ENCODE results near the gene TRIOBP.
"Not testable (repeated sequence)": the region's sequence is repeated elsewhere in the genome, so short reads cannot be mapped to it uniquely, and the experiment has no call there.

Gene TRIOBP

DNA sequence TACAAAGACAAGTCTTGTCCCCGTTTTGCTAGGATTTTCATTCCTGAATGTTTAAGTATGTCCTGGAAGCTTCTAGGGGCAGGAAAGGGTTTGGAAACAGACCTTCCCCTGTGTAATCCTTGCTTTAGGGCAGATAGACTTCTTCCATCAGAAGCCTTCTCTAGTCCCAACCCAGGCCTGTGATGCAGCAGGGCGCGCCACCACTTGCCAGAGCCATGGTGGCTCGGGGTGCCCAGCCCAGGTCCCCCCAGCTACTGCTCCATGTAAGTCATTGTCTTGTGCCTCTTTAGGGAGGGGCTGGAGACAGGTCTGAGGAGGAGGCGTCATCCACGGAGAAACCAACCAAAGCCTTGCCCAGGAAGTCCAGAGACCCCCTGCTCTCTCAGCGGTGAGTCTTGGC lies 6.4 kb upstream of the TRIOBP start:
- DNase-seq (ENCODE audit: extremely low spot score, insufficient read length, low read depth) = no peak
- no peak for FAIRE-seq

DNA sequence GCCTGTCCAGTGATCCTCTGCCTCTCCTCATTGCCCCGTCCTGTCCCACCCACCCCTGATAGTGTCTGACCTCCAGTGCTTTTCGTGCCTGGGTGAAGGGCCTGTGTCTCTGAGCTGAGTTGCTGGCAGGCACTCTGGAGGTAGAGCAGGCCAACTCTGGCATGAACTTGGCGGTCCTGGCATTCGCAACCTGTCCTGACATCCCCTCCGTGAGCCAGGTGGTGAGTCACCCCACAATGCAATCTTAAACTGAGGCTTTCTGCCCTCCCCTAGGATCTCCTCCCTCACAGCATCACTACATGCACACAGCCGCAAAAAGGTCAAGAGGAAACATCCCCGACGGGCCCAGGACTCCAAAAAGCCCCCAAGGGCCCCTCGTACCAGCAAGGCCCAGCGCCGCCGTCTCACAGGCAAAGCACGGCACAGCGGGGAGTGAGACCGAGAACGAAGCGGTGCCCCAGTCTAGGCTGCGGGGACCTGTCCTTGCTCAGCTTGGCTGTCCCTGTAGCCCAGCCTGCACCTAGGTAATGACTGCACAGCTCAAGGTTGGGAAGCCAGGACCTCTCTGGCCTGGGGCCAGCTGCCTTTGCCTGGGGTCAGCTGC lies 5.8 kb upstream of the TRIOBP start:
- DNase-seq (ENCODE audit: extremely low spot score, insufficient read length, low read depth) (no peak), FAIRE-seq (no peak)

DNA sequence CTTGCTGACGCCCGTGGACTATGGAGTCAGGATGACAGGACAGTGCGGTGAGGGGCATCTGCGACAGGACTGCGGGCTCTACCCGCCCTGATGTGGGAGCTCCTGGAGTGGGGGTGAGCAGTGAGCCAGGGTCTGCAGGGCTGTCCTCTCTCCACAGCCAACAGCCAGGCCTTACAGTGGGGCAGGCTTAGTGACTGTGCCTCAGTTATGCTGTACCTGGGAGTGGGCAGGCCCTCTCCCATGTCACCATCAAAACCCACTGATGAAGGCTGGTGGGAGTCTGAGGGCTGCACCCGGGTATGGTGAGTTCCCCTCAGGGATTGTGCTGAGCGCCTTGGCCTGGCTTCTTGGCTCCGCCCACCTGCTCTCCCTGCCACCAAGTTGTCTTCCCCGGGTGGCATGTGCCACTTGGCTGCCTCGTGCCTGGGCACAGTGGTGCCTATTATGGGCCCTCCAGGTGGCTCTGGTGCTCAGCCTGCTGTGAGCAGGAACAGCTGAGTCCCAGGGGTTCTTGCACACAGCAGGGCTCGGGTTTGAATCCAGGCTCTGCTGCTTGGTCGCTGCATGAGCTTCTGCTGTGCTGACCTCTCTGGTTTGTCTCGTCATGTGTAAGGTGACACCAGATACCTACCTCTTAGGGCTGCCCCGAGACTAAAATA lies 4.1 kb upstream of the TRIOBP start:
- DNase-seq (ENCODE audit: extremely low spot score, insufficient read length, low read depth) (no peak), FAIRE-seq (no peak)

DNA sequence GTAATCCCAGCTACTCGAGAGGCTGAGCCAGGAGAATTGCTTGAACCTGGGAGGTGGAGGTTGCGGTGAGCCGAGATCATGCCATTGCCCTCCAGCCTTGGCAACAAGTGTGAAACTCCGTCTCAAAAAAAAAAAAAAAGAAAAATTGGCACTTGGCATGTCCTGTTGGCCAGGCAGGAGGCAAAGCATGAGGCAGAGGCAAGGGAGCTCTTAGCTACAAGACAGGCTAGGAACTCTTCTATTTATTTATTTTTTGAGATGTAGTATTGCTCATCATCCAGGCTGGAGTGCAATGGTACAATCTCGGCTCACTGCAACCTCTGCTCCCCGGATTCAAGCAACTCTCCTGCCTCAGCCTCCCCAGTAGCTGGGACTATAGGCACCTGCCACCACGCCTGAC lies 2.7 kb upstream of the TRIOBP start:
- not testable (repeated sequence) for FAIRE-seq; DNase-seq (ENCODE audit: extremely low spot score, insufficient read length, low read depth)

DNA sequence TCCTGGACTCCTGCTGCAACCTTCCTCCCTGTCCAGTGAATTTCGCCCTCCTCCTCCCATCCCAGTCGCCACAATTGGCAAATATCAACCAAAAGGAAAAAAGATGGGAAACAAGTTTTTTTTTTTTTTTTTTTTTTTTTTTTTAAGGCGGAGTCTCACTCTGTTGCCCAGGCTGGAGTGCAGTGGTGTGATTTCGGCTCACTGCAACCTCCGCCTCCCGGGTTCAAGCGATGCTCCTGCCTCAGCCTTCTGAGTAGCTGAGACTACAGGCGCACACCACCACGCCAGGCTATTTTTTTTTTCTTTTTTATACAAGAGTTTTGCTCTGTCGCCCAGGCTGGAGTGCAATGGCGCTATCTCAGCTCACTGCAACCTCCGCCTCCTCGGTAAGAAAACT lies 590 bp upstream of the TRIOBP start:
- not testable (repeated sequence) for FAIRE-seq

DNA sequence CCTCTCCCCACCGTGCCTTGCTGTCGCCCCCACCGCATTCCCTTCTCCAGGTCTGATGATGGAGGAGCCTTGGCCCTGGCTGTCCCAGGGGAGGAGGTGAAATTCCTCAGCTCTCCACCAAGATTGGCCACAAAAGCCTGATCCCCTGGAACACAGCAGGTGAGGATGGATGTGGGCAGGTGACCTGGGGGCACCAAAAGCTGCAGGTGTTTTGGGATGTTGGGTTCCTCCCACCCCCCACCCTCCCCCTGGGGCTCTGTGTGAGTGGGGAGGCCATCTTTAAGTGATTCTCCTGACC lies 639 bp downstream of the TRIOBP start:
- FAIRE-seq (no peak), DNase-seq (ENCODE audit: extremely low spot score, insufficient read length, low read depth) (no peak)

More for the DNA sequence above, 590 bp upstream of the TRIOBP start:
- DNase-seq (ENCODE audit: extremely low spot score, insufficient read length, low read depth) = not testable (repeated sequence)

DNA sequence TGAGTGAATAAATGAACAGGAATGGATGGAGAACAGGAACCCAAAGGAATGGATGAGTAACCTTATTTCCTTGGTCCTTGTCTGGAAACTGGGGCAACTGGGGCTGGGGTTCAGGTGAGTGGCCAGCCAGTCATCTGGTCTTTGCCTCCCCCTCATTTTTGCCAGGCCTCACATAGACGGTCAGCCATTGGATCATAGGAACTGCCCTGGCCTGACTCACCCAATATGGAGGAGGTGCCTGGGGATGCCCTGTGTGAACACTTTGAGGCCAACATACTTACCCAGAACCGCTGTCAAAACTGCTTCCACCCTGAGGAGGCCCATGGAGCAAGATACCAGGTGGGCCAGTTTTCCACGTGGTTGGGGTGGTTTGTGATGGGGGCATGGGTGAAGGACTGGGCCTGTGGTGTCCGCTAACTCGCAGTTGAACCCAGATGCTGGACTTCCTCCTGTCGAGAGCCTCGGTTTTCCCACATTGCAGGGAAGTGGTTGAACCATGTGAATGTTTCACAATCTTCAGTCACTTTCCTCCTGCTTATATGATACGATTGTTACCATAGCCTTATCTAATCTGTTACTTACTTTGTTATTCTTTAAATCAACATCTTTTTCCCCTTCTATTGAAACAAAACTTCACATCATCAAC lies 4.4 kb downstream of the TRIOBP start:
- DNase-seq (ENCODE audit: extremely low spot score, insufficient read length, low read depth) = no peak
- FAIRE-seq = no peak

DNA sequence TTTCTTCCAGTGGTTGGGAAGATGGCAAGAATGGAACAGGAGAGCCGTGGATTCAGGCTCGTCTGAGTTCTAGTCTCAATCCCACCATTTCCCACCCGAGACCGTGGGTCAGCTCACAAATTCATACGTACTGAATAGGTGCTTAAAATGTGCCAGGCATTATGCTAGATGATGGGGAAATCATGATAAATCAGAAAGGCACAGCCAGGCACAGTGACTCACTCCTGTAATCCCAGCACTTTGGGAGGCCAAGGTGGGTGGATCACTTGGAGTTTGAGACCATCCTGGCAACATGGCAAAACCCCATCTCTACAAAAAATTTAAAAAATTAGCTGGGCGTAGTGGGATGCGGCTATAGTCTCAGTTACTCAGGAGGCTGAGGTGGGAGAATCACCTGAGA lies 7.1 kb downstream of the TRIOBP start:
- DNase-seq (ENCODE audit: extremely low spot score, insufficient read length, low read depth) (no peak), FAIRE-seq (no peak)

DNA sequence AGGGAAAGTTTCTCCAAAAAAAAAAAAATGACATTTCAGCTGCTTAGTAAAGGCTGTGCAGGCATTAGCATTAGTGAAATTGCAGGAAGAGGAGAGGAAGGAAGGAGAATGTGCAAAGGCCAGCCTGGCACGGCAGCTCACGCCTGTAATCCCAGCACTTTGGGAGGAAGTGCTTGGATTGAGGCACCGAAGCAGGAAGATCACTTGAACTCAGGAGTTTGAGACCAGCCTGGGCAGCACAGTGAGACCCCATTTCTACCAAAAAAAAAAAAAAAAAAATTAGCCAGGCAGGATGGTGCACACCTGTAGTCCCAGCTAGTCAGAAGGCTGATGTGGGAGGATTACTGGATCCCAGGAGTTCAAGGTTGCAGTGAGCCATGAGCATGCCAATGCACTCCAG lies 7.8 kb downstream of the TRIOBP start:
- no peak for DNase-seq (ENCODE audit: extremely low spot score, insufficient read length, low read depth)
- FAIRE-seq = no peak

DNA sequence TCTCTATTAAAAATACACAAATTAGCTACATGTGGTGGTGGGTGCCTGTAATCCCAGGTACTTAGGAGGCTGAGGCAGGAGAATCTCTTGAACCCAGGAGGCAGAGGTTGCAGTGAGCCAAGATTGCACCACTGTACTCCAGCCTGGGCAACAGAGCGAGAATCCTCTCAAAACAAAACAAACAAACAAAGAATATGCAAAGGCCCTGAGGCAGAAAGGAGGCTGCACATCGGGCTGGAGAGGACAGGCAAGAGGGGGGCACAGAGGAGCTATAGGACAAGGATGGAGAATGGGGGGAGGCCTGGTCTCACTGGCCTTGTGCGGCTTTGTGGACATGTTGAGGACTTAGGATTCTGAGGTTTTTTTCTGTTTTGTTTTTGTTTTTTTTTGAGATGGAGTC lies 8.4 kb downstream of the TRIOBP start:
- no peak for FAIRE-seq
- DNase-seq (ENCODE audit: extremely low spot score, insufficient read length, low read depth) = no peak

DNA sequence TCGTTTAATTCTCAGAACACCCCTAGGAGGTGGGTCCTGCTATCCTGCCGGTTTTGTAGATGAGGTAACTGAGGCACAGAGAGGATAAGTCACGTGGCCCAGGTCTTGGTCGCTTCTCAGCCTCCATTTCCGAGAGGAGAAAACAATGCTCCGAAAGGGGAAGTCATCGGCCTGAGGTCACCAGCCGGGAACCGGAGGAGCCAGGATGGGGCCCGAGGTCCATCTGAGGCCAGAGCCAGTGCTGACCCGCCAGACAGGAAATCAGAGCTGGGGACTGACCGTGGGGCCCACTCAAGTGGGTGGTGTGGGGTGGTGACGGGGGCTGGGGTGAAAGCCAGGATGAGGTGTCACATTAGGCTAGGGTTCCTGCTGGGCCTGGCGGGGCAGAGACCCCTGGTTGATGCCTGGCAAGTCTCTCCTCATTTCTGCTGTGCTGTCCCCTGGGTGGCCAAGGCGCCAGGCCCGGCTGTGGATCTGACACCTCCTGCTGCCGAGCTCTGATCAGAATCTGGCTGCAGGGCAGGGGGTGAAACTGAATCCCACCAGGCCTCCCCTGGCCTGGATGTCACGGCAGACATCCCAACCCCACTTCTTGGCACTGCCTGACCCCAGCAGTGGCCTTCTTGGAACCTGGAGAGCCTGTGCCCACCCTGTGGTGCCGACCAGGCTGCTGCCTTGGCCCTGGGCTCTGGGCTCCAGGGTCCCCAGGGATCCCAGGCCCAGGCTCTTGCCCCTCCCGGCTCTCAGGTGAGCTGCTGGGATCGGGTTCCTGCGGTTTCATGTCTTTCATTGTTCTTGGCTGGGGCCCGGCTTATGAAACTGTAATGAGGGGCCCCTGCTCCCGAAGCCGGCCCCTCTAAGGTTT lies 12.0 kb downstream of the TRIOBP start:
- no peak for FAIRE-seq

DNA sequence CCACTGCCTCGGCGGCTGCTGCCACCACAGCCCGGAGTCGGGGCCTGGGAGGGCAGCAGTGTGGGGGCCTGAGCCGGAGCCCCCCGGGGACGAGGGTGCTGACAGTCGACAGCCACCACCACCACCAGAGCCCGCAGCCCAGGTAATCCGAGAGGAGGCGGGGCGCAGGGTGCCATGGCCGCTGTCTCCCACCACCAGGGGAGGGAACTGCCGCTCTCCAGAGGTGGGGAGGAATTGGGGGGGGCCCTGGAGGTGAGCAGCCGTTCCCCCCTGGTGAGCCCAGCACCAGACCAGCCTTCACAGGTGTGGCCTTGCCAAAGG lies 12.6 kb downstream of the TRIOBP start:
- DNase-seq (ENCODE audit: extremely low spot score, insufficient read length, low read depth) (no peak), FAIRE-seq (no peak)

More for the DNA sequence above, 12.0 kb downstream of the TRIOBP start:
- no peak for DNase-seq (ENCODE audit: extremely low spot score, insufficient read length, low read depth)

DNA sequence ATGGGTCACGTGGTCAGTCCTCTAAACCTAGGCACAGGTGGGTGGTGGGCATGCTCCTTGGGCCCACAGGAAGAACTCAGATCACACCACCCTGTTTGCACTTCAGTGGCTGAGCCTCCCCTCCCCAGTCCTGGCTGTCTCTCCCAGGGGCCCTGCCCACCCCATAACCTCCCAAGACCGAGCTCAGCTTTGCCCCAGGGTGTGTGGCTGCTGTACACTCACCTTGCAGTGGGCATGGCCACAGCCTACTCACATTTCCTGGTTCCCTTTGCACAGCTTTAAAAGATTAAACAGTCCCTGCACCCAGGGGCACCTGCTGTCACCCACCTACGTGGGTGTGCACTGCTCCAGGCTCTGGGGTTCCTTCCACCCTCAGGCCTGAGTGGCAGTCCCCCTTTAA lies 13.8 kb downstream of the TRIOBP start:
- FAIRE-seq = no peak
- DNase-seq (ENCODE audit: extremely low spot score, insufficient read length, low read depth) = no peak

DNA sequence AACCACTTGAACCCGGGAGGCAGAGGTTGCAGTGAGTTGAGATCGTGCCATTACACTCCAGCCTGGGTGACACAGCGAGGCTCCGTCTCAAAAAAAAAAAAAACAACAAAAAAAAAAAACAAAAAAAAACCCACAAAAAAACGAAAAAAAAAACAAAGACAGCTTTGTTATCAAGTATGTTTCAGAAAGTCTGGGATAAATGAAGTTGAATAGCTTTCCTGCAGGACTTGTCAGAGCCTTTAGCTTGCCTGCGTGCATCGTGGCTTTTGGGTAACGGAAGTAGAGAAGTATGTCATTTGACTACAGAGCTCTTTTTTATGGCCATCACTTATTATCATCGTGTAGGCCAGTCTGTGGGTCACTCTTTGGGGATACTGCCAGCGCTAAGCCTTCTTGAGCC lies 14.6 kb downstream of the TRIOBP start:
- FAIRE-seq (no peak), DNase-seq (ENCODE audit: extremely low spot score, insufficient read length, low read depth) (no peak)

DNA sequence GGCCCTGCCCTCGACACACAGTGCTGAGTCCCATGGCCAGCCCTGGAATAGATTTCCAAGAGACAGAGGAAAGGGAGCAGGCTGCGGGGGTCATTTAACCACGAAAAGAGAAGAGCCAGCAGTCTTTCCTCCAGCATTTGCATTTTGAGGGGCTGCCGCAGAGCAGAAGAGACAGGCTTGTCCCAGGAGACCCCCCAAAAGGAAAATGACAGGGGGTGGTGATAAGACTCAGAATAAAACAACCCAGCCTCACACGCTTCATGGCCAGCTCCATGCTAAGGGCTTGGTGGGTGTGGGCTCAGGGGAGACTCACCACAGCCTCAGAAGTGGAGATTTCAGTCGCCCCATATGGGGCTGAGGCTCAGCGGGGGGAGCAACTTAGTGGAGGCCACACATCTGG lies 16.9 kb downstream of the TRIOBP start:
- DNase-seq (ENCODE audit: extremely low spot score, insufficient read length, low read depth) (no peak), FAIRE-seq (no peak)

DNA sequence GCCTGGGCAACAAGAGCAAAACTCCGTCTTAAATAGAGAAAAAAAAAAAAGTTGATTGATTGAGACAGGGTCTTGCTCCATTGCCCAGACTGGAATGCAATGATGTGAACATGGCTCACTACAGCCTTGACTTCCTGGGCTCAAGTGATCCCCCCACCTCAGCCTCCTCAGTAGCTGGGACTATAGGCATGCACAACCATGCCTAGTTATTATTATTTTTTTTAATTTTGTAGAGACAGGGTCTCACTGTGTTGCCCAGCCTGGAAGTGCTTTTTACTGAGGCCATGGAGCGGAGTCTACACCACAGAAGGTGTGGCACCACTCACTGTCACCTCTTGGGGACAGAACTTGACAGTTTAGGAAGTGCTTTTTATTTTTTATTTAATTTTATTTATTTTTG lies 17.8 kb downstream of the TRIOBP start:
- FAIRE-seq = no peak

DNA sequence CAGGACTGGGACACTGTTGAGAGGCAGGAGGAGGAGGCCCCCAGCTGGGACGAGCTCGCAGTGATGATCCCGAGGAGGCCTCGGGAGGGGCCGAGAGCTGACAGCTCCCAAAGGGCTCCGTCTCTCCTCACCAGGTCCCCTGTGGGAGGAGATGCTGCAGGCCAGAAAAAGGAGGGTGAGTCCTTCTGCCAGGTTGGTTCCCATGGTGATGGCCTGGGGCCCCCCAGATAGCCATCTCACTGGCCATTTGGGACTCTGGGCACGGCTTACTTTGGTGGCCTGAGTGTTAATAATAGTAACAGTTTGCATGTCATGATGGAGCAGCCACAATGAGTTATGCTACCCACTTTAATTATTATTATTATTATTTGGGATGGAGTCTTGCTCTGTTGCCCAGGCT lies 18.9 kb downstream of the TRIOBP start:
- no peak for DNase-seq (ENCODE audit: extremely low spot score, insufficient read length, low read depth)
- no peak for FAIRE-seq

More for the DNA sequence above, 17.8 kb downstream of the TRIOBP start:
- no peak for DNase-seq (ENCODE audit: extremely low spot score, insufficient read length, low read depth)

DNA sequence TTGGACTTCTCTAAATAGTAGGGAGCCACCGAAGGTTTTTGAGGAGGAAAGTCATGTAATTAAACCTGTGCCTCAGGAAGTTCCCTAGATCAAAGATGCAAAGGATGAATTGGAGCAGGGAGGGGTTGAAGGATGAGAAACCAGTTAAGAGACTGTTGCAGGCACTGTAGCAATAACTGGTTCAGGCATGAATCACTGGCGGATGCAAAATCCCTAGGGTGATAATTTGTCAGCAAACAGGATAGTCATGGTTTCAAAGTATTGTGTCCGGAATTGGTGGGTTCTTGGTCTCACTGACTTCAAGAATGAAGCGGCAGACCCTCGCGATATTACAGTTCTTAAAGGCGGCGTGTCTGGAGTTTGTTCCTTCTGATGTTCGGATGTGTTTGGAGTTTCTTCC lies 19.9 kb downstream of the TRIOBP start:
- DNase-seq (ENCODE audit: extremely low spot score, insufficient read length, low read depth) (no peak), FAIRE-seq (no peak)

DNA sequence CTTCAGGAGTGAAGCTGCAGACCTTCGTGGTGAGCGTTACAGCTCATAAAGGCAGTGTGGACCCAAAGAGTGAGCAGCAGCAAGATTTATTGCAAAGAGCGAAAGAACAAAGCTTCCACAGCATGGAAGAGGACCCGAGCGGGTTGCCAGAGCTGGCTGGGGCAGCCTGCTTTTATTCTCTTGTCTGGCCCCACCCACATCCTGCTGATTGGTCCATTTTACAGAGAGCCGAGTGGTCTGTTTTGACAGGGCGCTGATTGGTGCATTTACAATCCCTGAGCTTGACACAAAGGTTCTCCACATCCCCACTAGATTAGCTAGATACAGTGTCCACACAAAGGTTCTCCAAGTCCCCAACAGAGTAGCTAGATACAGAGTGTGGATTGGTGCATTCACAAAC lies 20.4 kb downstream of the TRIOBP start:
- DNase-seq (ENCODE audit: extremely low spot score, insufficient read length, low read depth); FAIRE-seq: not testable (repeated sequence)

DNA sequence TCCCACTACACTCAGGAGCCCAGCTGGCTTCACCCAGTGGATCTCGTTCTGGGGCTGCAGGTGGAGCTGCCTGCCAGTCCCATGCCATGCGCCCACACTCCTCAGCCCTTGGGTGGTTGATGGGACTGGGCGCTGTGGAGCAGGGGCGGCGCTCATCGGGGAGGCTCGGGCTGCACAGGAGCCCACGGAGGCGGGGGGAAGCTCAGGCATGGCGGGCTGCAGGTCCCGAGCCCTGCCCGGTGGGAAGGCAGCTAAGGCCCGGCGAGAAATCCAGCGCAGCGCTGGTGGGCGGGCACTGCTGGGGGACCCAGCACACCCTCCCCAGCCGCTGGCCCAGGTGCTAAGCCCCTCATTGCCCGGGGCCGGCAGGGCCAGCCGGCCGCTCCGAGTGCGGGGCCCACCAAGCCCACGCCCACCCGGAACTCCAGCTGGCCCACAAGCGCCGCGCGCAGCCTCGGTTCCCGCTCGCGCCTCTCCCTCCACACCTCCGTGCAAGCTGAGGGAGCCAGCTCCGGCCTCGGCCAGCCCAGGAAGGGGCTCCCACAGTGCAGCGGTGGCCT lies 21.0 kb downstream of the TRIOBP start:
- not testable (repeated sequence) for DNase-seq (ENCODE audit: extremely low spot score, insufficient read length, low read depth); FAIRE-seq
